AG09309 (cell line): ENCODE results near the gene POP4.

Source experiments
- DNase-seq: peaks from one replicate; pipeline ENCODE4 v3.0.0-alpha.2; 2010; ENCODE audit warnings: low read depth
- H3K4me3 ChIP-seq: 2 replicates; pipeline ENCODE4 v1.5.1; 2011; ENCODE audit warnings: mild to moderate bottlenecking, low read depth, low read length, moderate library complexity; ENCODE audit not compliant: control insufficient read depth
- TF ChIP-seq, protein P1 (sequence below): IDR thresholded peaks from 2 replicates; pipeline ENCODE4 v1.5.1; 2011; ENCODE audit warnings: mild to moderate bottlenecking, low read depth, low read length, inconsistent platforms; ENCODE audit not compliant: insufficient read depth, control insufficient read depth; ENCODE audit errors: missing control alignments

Gene POP4

DNA sequence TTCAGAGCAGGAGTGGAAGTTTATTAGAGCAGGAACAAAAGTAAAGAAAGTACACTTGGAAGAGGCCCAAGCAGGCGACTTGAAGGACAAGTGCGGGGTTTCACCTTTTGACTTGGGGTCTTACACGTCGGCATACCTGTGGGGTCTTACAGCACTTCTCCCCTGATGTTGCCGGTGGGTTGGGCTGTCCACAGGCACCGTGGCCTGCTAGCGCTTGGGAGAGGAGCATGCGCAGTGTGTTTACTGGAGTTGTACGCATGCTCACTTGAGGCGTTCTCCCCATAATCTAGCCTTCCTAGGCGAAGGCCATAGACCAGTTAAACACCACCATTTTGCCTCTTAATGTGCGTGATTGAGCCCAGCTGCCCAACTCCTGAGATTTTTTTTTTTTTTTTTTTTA lies 34.1 kb downstream of the POP4 start:
- DNase-seq = no peak
- no peak overlapping the region for H3K4me3 ChIP-seq
- TF ChIP-seq, protein P1, sequence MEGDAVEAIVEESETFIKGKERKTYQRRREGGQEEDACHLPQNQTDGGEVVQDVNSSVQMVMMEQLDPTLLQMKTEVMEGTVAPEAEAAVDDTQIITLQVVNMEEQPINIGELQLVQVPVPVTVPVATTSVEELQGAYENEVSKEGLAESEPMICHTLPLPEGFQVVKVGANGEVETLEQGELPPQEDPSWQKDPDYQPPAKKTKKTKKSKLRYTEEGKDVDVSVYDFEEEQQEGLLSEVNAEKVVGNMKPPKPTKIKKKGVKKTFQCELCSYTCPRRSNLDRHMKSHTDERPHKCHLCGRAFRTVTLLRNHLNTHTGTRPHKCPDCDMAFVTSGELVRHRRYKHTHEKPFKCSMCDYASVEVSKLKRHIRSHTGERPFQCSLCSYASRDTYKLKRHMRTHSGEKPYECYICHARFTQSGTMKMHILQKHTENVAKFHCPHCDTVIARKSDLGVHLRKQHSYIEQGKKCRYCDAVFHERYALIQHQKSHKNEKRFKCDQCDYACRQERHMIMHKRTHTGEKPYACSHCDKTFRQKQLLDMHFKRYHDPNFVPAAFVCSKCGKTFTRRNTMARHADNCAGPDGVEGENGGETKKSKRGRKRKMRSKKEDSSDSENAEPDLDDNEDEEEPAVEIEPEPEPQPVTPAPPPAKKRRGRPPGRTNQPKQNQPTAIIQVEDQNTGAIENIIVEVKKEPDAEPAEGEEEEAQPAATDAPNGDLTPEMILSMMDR = no peak

- TF ChIP-seq, protein P1 = no peak
- DNase-seq = no peak
- H3K4me3 ChIP-seq = no peak overlapping the region
Measured at GRCh38 chr19:29641597-29641996, 35.5 kb downstream of the POP4 start.

- TF ChIP-seq, protein P1 = no peak
- DNase-seq = no peak
- H3K4me3 ChIP-seq = no peak overlapping the region
Measured at GRCh38 chr19:29643361-29643935, 37.4 kb downstream of the POP4 start.

DNA sequence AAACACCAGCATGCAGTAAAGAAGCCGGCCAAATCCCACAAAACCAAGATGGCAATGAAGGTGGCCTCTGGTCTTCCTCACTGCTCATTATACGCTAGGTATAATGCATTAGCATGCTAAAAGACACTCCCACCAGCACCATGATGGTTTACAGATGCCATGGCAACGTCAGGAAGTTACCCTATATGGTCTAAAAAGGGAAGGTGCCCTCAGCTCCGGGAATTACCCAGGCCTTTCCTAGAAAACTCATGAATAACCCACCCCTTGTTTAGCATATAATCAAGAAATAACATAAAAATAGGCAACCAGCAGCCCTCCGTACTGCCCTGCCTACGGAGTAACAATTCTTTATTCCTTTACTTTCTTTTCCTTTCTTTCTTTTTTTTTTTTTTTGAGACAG lies 38.1 kb downstream of the POP4 start:
- TF ChIP-seq, protein P1 = no peak
- no peak overlapping the region for H3K4me3 ChIP-seq
- DNase-seq = no peak

DNA sequence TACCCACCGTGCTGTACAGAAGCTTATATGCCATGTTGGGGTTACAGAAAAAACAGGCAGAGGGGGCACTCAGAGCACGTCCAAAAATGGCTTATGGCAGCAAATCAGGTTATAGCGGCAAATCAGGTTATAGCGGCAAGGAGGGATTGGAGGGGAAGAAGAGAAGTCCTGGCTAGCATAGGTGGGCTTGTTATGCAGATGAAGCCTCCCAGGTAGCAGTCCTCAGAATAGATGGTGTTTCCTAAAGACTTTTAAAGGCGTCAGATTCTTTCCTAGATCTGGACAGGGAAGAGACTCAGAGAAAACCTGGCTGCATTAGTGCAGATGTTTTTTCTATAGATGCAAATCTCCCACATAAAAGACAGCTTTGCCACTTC lies 39.4 kb downstream of the POP4 start:
- TF ChIP-seq, protein P1 = no peak
- no peak for DNase-seq
- no peak overlapping the region for H3K4me3 ChIP-seq

- no peak overlapping the region for H3K4me3 ChIP-seq
- no peak for DNase-seq
- TF ChIP-seq, protein P1 = no peak
Measured at GRCh38 chr19:29645911-29646310, 39.8 kb downstream of the POP4 start.

- TF ChIP-seq, protein P1 = no peak
- no peak overlapping the region for H3K4me3 ChIP-seq
- no peak for DNase-seq
Measured at GRCh38 chr19:29650772-29651387, 44.8 kb downstream of the POP4 start.
